NCI-H748 treated with DMSO at 0.1 percent for 48 hours (cell line): ENCODE measurements around the gene GRK2.
A peak's percentile ranks its signal among the peaks of the same experiment; 100 is the strongest.
"Not testable (repeated sequence)": the region's sequence is repeated elsewhere in the genome, so short reads cannot be mapped to it uniquely, and the experiment has no call there.

Experiments
- DNase-seq: peaks from one replicate; lab custom pipeline; 2025; lab: John Stamatoyannopoulos, UW

Gene GRK2

DNA sequence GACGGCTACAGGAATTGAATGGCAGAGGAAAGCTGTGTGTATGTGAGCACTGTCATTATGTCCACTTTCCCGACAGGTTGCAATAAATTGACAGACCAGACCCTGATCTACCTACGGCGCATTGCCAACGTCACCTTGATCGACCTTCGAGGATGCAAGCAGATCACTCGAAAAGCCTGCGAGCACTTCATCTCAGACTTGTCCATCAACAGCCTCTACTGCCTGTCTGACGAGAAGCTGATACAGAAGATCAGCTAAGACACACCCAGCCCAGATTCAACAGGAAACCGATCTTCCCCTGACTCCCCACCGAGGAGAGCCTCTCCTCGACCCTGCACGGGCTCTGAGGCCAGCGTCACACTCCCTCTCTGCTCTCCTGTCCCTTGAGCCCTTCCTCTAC, 11.5 kb upstream of the GRK2 start:
- no peak for DNase-seq

- DNase-seq, result no peak
These were observed 10.9 kb upstream of the GRK2 start for GRCh38 chr11:67255353-67255752.

GRCh38 chr11:67255864-67256263, 10.4 kb upstream of the GRK2 start:
- DNase-seq, result no peak

GRCh38 chr11:67256477-67257135, 9.7 kb upstream of the GRK2 start:
- no peak for DNase-seq

- no peak for DNase-seq
These were observed 5.9 kb upstream of the GRK2 start for GRCh38 chr11:67260406-67260805.

GRCh38 chr11:67260885-67261639, 5.2 kb upstream of the GRK2 start:
- DNase-seq, result not testable (repeated sequence)

GRCh38 chr11:67261640-67261945, 4.7 kb upstream of the GRK2 start:
- no peak for DNase-seq

DNA sequence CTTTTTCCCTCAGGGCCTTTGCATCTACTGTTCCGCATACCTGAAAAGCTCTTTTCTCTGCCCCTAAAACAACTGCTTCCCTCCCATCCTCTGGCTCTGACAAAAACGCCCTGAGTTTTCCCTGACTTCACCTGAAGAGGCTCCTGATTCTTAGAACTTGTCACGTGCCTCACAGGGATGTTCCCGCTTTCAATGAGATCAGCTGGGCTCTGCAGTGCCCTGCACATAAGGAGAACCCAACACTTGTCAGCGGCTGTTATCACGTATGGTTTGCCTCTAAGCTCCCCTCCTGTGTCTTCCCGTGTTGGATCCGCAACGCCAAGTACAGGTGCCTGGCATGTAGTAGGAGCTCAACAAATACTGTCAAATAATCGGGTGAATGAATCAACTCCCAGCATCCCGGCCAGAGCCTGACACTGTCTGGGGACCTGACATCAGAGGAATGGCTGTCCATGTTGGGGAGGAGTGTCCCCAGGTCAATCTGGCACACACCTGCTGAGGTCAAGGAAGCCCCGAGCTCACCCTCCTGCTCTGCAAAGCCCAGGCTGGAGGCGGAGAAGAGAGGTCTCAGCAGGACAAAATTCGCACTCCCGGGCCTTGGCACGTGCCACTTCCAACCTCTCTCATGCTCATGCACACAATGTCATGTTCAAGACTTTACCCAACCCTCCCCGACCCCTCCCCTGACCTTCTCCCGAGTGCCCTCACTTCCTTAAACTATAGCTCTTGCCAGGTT, 4.2 kb upstream of the GRK2 start:
- no peak for DNase-seq

- DNase-seq, result peak; percentile 76
These were observed 3.3 kb upstream of the GRK2 start for GRCh38 chr11:67262731-67263675.

DNA sequence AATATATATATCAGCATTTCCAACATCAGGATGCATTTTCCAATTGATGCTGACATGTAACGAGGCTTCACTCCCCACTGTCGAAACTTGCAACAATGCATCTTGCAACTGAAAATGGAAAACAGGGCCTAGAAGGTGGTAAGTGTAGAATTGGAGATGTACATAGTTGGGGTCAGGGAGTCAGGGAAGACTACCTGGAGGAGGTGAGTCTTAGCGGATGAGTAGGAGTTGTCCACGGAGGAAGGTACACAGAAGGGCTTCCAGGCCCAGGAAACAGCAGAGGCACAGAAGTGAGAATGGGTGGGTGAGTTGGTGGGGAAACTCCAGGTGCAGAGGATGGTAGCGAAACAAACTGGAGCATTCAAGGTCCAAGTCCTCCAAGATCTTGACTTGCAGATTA, 2.0 kb upstream of the GRK2 start:
- no peak for DNase-seq

- DNase-seq, result no peak
These were observed 1.2 kb upstream of the GRK2 start for GRCh38 chr11:67264877-67265632.

DNA sequence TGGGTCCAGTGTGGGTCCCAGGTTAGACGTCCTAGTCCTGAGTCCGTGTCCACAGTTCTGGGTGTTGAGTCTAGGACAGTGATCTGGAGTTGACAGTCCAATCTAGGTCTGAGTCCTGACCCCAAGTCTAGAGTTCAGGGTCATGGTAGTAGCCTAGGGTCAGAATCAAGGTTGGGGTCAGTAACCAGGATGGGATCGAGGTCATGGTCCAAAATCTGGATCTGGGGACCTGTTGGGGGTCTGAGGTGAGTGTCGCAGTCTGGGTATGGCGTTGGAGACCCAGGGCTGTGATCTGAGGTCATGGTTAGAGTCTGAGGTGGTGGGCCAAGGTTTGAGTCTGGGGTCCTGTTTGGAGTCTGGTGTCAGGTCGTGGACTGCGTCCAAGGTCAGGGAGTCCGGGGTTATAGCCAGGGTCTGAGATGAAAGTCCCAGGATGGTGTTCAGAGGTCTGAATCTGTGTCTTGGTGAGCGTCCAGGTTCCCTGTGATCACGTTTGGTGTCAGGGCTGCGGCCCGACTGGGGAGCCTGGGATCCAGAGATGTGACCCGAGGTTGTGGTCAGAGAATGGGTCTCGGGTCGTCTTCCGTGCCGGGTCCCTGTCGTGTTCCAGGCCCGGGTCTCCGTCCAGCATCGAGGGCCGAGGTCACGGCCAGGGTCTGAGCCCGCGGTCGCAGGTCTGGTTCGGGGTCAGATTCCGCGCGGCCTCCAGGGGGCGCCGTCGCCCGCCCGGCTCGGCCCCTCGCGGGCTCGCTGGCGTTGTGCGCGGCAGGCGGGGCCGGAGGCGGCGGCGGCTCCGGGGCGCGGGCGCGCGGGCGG, 432 bp upstream of the GRK2 start:
- DNase-seq, result no peak

DNA sequence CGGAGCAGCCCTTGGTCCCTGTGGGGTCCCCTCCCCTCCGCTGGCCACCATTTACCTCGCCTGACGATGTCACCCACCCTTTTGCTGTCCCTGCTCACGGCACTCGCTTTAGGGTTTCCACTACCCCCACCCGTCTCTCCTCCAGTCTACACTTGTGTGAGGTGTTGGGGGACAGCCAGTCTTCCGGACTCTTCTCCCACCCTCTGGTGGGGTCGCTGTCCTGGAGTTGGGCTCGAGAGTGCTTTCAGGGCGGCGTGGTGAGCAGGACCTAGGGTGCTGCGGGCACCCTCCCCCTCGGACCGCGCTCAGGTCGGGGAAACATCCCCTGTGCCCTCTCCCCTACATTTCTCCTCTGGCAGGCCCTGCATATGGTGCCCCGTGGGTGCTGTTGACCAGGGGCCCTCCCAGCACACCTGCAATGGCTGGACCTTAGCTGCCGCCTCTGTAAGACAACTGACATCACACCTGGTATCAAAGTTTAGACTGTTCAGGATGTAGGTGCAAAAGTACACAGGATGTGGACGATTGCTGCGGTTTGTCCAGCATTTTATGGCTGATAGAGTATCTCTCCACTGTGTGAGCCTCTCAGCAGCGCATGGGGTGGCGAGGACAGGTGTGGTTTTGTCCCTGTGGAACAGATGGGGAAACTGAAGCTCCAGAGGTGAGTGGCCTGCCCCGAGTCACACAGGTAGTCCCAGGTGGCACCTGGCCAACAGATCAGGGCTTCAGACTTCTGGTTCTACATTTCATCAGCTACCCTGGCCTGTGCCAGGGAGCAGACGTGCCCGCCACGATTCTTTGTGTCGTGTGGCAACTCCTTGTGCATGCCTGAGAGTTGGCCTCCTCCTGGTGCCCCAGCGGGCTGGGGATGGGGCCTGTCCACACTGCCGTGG, 1.2 kb downstream of the GRK2 start:
- no peak for DNase-seq

DNA sequence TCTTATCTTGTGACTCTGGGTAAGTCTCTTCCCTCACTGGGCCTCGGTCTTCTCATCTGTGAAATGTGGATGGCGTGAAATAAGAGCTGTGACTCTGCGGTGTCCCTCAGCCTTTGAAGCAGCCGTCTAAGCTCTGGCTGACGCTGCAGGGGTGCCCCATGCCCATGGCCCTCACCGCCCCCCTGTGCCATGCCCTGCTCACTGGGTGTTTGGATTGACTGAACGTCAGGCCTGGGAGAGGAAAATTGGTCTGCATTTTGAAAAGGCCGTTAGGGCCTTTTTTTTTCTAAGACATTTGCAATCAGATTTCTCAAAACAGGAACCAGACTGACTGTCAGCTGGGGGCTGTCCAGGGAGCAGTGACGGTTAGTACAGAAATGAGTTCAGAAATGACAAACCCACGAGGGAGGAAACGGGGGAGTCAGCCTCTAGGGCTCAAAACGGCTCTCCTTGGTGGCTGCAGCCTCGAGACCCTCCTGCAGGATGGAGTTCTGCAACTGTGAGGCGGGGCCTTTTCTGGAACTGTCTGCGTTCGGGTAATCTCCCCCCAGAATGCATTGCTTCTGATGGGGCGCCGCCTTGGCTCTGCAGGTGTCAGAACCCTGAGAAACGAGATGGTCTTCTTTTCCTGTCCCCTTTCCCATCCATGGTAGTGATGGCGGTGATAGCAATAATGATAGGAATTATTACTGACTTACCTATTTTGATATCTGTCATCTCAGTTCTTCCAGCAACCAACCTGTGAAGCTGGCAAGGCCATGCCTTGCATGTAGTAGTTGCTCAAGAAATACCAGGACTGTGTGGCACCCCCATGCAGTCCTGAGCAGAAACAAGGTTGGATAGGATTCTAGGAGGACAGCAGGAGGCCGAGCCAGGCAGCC, 2.0 kb downstream of the GRK2 start:
- no peak for DNase-seq

GRCh38 chr11:67268962-67269268, 2.6 kb downstream of the GRK2 start:
- DNase-seq, result no peak

DNA sequence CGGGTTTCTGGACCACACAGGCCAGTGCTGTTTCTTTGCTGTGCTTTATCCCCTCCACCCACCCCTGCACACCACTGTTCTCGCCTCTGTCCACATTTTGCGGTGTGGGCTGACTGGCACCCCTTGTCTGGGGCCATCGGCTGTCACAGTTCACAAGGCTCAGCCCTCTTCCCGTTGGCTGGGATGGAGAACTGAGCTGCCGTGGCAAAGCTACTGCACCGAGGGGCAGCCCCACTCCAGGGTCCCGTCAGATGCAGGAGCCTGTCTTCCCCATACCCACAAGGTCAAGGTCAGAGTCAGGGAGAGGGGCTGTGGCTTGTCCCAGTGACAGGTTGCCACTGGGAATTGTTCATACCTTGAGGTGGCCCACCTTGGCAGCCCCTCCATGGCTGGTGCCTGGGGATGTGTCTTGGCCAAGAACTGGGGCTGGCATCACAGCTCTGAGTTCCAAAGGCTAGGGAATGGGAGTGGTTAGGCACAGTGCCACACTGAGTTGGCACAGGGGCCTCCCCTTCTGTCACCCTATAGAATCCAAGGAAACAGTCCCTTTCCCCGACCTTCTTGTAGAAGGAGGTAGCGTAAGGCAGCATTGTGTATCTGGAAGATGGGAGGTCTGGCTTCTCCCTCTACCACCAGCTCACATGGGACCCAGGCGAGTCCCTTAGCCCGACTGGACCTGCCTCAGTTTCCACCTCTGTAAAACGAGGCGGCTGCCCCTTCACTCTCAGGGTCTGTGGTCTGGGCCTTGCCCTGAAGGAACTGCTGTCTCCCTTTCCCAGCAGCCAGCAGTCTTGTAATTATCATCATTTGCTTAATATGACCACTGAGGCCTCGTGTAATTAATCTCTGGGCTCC, 3.4 kb downstream of the GRK2 start:
- DNase-seq, result no peak
